ENCODE results near the gene SLC22A2. TPM values are rescaled to one million over a fixed set of nuclear protein-coding genes. Genes with fewer than 3 reads are reported as not detected.

SLC22A2 gene
- total RNA-seq, 3 donors from 2014 or later (not counting 1 experiment from before 2014, with no cell fraction given): not detected

- H3K4me3 ChIP-seq (ENCODE audit: low read length): no peak overlapping the region
- H3K36me3 ChIP-seq (ENCODE audit: control insufficient read depth, insufficient read depth, low read length): no peaks in the 10 kb centered on the region
- no peak for ATAC-seq
- Mint-ChIP-seq H3K36me3 (no peaks in the 10 kb centered on the region), H3K4me3 (no peak overlapping the region), H3K4me1 (peaks cover 0 to 14% of the 10 kb centered on the region in 2 donors), H3K9me3 (no peaks in the 10 kb centered on the region), H3K27me3 (ENCODE audit: low read depth in 2 of 2) (peaks cover 7 to 17% of the 10 kb centered on the region in 2 donors), H3K27ac (no peak overlapping the region)
- H3K27ac ChIP-seq (ENCODE audit: low read length): no peak overlapping the region
- H3K27me3 ChIP-seq (ENCODE audit: control insufficient read depth, insufficient read depth, low read length): peaks cover 5% of the 10 kb centered on the region
- WGBS (ENCODE audit: insufficient coverage): 76% methylated on average over 6 of the region's 6 CpGs
- no peak for TF ChIP-seq CTCF (IDR thresholded peaks at IDR 0.05)
- DNase-seq: no peak
- H3K4me1 ChIP-seq (ENCODE audit: control insufficient read depth, insufficient read depth, low read length): no peaks in the 10 kb centered on the region
- no peaks in the 10 kb centered on the region for H3K9me3 ChIP-seq (ENCODE audit: control insufficient read depth, insufficient read depth, low read length)
- intact Hi-C loops (cut with micrococcal nuclease): no loop called here
These were observed 38.7 kb upstream of the SLC22A2 start for GRCh38 chr6:160297310-160297709.

GRCh38 chr6:160293844-160294243 is 35.2 kb upstream of the SLC22A2 start:
- no peak overlapping the region for H3K4me3 Mint-ChIP-seq
- H3K27me3 ChIP-seq (ENCODE audit: control insufficient read depth, insufficient read depth, low read length): peaks cover 5% of the 10 kb centered on the region
- H3K9me3 Mint-ChIP-seq: no peaks in the 10 kb centered on the region
- peaks cover 0 to 7% of the 10 kb centered on the region in 2 donors for H3K4me1 Mint-ChIP-seq
- no peak for DNase-seq
- peaks cover 25 to 26% of the 10 kb centered on the region in 2 donors for H3K27me3 Mint-ChIP-seq (ENCODE audit: low read depth in 2 of 2)
- H3K4me1 ChIP-seq (ENCODE audit: control insufficient read depth, insufficient read depth, low read length): no peaks in the 10 kb centered on the region
- no peaks in the 10 kb centered on the region for H3K36me3 Mint-ChIP-seq
- no peaks in the 10 kb centered on the region for H3K9me3 ChIP-seq (ENCODE audit: control insufficient read depth, insufficient read depth, low read length)
- intact Hi-C loops (cut with micrococcal nuclease): no loop called here
- no peak overlapping the region for H3K27ac Mint-ChIP-seq
- ATAC-seq: no peak
- H3K4me3 ChIP-seq (ENCODE audit: low read length): no peak overlapping the region
- H3K27ac ChIP-seq (ENCODE audit: low read length): no peak overlapping the region
- no peaks in the 10 kb centered on the region for H3K36me3 ChIP-seq (ENCODE audit: control insufficient read depth, insufficient read depth, low read length)
- TF ChIP-seq CTCF (IDR thresholded peaks at IDR 0.05): no peak
- WGBS (ENCODE audit: insufficient coverage): 73% methylated on average over 8 of the region's 8 CpGs

- H3K27me3 ChIP-seq (ENCODE audit: control insufficient read depth, insufficient read depth, low read length): peaks cover 8% of the 10 kb centered on the region
- Mint-ChIP-seq H3K27ac (no peak overlapping the region), H3K9me3 (no peaks in the 10 kb centered on the region), H3K27me3 (ENCODE audit: low read depth in 2 of 2) (peaks cover 33 to 40% of the 10 kb centered on the region in 2 donors), H3K4me3 (no peak overlapping the region), H3K4me1 (no peaks in the 10 kb centered on the region), H3K36me3 (peaks cover 14% of the 10 kb centered on the region)
- H3K36me3 ChIP-seq (ENCODE audit: control insufficient read depth, insufficient read depth, low read length): no peaks in the 10 kb centered on the region
- intact Hi-C loops (cut with micrococcal nuclease): no loop called here
- no peak for ATAC-seq
- no peak for TF ChIP-seq CTCF (IDR thresholded peaks at IDR 0.05)
- H3K4me3 ChIP-seq (ENCODE audit: low read length): no peak overlapping the region
- H3K4me1 ChIP-seq (ENCODE audit: control insufficient read depth, insufficient read depth, low read length): no peaks in the 10 kb centered on the region
- H3K27ac ChIP-seq (ENCODE audit: low read length): no peak overlapping the region
- 11% methylated on average over 1 of the region's 1 CpG for WGBS (ENCODE audit: insufficient coverage)
- no peaks in the 10 kb centered on the region for H3K9me3 ChIP-seq (ENCODE audit: control insufficient read depth, insufficient read depth, low read length)
- no peak for DNase-seq
These were observed 27.0 kb upstream of the SLC22A2 start for GRCh38 chr6:160285541-160286105.

DNA sequence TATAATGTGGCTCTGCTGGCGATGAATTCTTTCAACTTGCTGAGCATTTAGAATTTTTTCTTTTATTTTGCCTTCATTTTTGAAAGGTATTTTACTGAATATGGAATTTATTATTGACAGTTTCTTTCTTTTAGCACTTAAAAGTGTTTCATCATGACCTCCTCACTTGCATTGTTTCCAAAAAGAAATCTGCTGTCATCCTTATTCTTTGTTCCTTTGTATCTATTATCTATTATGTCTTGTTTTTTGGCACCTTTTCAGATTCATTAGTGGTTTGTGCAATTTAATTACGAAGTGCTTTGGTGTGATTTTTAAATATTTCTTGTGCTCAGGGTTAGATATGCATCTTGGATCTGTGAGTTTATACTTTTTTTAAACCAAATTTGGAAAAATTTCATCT is 26.0 kb upstream of the SLC22A2 start:
- no peaks in the 10 kb centered on the region for H3K4me1 ChIP-seq (ENCODE audit: control insufficient read depth, insufficient read depth, low read length)
- no peak for TF ChIP-seq CTCF (IDR thresholded peaks at IDR 0.05)
- no peak for DNase-seq
- H3K4me3 Mint-ChIP-seq: no peak overlapping the region
- H3K27me3 ChIP-seq (ENCODE audit: control insufficient read depth, insufficient read depth, low read length): peaks cover 8% of the 10 kb centered on the region
- no peak for ATAC-seq
- H3K36me3 Mint-ChIP-seq: peaks cover 14% of the 10 kb centered on the region
- no peaks in the 10 kb centered on the region for H3K4me1 Mint-ChIP-seq
- H3K27ac Mint-ChIP-seq: no peak overlapping the region
- H3K9me3 ChIP-seq (ENCODE audit: control insufficient read depth, insufficient read depth, low read length): no peaks in the 10 kb centered on the region
- intact Hi-C loops (cut with micrococcal nuclease): no loop called here
- H3K27me3 Mint-ChIP-seq (ENCODE audit: low read depth in 2 of 2): peaks cover 26 to 40% of the 10 kb centered on the region in 2 donors
- no peaks in the 10 kb centered on the region for H3K36me3 ChIP-seq (ENCODE audit: control insufficient read depth, insufficient read depth, low read length)
- no CpG with 5 or more reads among the region's 2 CpGs for WGBS (ENCODE audit: insufficient coverage)
- no peak overlapping the region for H3K4me3 ChIP-seq (ENCODE audit: low read length)
- no peaks in the 10 kb centered on the region for H3K9me3 Mint-ChIP-seq
- H3K27ac ChIP-seq (ENCODE audit: low read length): no peak overlapping the region
